ENCODE data around the gene DDX42. TPM values are rescaled to one million over a fixed set of nuclear protein-coding genes. Genes with fewer than 3 reads are reported as not detected.

The DDX42 gene
- polyA plus RNA-seq, 2 of the 4 experiments (the other 2 are of a cell fraction) = 124 to 262 TPM

- CTCF ChIA-PET = interaction anchor here (0.9 to 4.3 kb wide), 7 partner anchors 8 to 25 kb away, joined by 3 to 37 read pairs (median 8); partner anchors contain the start of genes FTSJ3 and PSMC5
- FAIRE-seq (no peak), DNase-seq (ENCODE audit: low read depth in 1 of 2, low spot score in 1 of 2) (no peak), ATAC-seq (no peak)
- Histone ChIP-seq H3K4me3 (peak overlapping the region; percentile 89), H3K4me1 (peaks cover 32% of the 10 kb centered on the region), H3K9me3 (no peaks in the 10 kb centered on the region), H3K4me2 (peak overlapping the region; percentile 96), H3K27ac (peak overlapping the region; percentile 94 to 97)
- no peak for TF ChIP-seq NR3C1 (IDR thresholded peaks at IDR 0.05)
- no peak for TF ChIP-seq ZC3H11A (IDR thresholded peaks at IDR 0.05)
- TF ChIP-seq EHF (CRISPR knock-in tag; IDR thresholded peaks at IDR 0.05) = no peak
- no peak for TF ChIP-seq HES2 (IDR thresholded peaks at IDR 0.05)
- no peak for TF ChIP-seq ZSCAN20 (CRISPR knock-in tag; IDR thresholded peaks at IDR 0.05)
- TF ChIP-seq RARB (CRISPR knock-in tag; IDR thresholded peaks at IDR 0.05) = no peak
- no peak for TF ChIP-seq HDAC2 (IDR thresholded peaks at IDR 0.05)
- no peak for TF ChIP-seq E2F6 (IDR thresholded peaks at IDR 0.05; ENCODE audit: borderline replicate concordance, low read depth)
- TF ChIP-seq HMGXB4 (CRISPR knock-in tag; IDR thresholded peaks at IDR 0.05; ENCODE audit: borderline replicate concordance) = no peak
- TF ChIP-seq CBX8 (IDR thresholded peaks at IDR 0.05) = no peak
- TF ChIP-seq MAZ (IDR thresholded peaks at IDR 0.05; ENCODE audit: borderline replicate concordance, low read depth, low read length) = no peak
- no peak for TF ChIP-seq ZFP36 (IDR thresholded peaks at IDR 0.05; ENCODE audit: borderline replicate concordance, partially characterized antibody)
- TF ChIP-seq CHD4 (IDR thresholded peaks at IDR 0.05; ENCODE audit: borderline replicate concordance) = no peak
- no peak for TF ChIP-seq MYC (IDR thresholded peaks at IDR 0.05; ENCODE audit: borderline replicate concordance, low read length)
- WGBS (ENCODE audit: missing lambda C conversion rate) = 82% methylated on average over 4 of the region's 4 CpGs
- POLR2A ChIA-PET = interaction anchor here (0.9 to 1.0 kb wide), 2 partner anchors 13 to 305 kb away, joined by 3 read pairs; no protein-coding TSS in a partner anchor
These were observed 66.8 kb downstream of the DDX42 start for GRCh38 chr17:63840591-63841349.

- FAIRE-seq (no peak), DNase-seq (ENCODE audit: low read depth in 1 of 2, low spot score in 1 of 2) (no peak), ATAC-seq (peak; percentile 30 to 48)
- 15% methylated on average over 23 of the region's 26 CpGs for WGBS (ENCODE audit: missing lambda C conversion rate)
- H3K4me2 ChIP-seq = peak overlapping the region; percentile 96
- CTCF ChIA-PET = interaction anchor here (1.2 to 4.3 kb wide), 4 partner anchors 9 to 24 kb away, joined by 5 to 23 read pairs (median 6); partner anchors contain the start of genes FTSJ3 and PSMC5
- no peaks in the 10 kb centered on the region for H3K9me3 ChIP-seq
- POLR2A ChIA-PET = interaction anchor here (0.9 to 1.0 kb wide), 2 partner anchors 13 to 304 kb away, joined by 3 read pairs; no protein-coding TSS in a partner anchor
- H3K4me3 ChIP-seq = peak overlapping the region; percentile 89
- TF ChIP-seq BHLHE40 (IDR thresholded peaks at IDR 0.05; ENCODE audit: low read depth, low read length) (no peak), HOXB5 (CRISPR knock-in tag; IDR thresholded peaks at IDR 0.05) (no peak), FOXS1 (CRISPR knock-in tag; IDR thresholded peaks at IDR 0.05) (no peak), CBX2 (IDR thresholded peaks at IDR 0.05; ENCODE audit: borderline replicate concordance, low read depth) (no peak), ESRRA (IDR thresholded peaks at IDR 0.05; ENCODE audit: borderline replicate concordance, low read length) (no peak), NPAS2 (CRISPR knock-in tag; IDR thresholded peaks at IDR 0.05; ENCODE audit: borderline replicate concordance) (no peak), RAD21 (conservative IDR thresholded peaks at IDR 0.05 in 1 of 2, IDR thresholded peaks at IDR 0.05 in 1 of 2) (no peak), CBX8 (IDR thresholded peaks at IDR 0.05) (no peak), ZC3H11A (IDR thresholded peaks at IDR 0.05) (no peak), TFCP2L1 (CRISPR knock-in tag; IDR thresholded peaks at IDR 0.05) (no peak), HMGXB4 (CRISPR knock-in tag; IDR thresholded peaks at IDR 0.05; ENCODE audit: borderline replicate concordance) (no peak), KDM5A (IDR thresholded peaks at IDR 0.05) (no peak), JUN (IDR thresholded peaks at IDR 0.05) (no peak)
- peaks cover 32% of the 10 kb centered on the region for H3K4me1 ChIP-seq
- peak overlapping the region; percentile 94 to 97 for H3K27ac ChIP-seq
These were observed 67.6 kb downstream of the DDX42 start for GRCh38 chr17:63841350-63842172.
